CD4-positive, alpha-beta T cell treated with Interleukin-10 for 1 hour (primary cell): ENCODE measurements around the gene TOP3B.
"Not testable (repeated sequence)": the region's sequence is repeated elsewhere in the genome, so short reads cannot be mapped to it uniquely, and the experiment has no call there.

Experiments
- DNase-seq: peaks from one replicate; pipeline ENCODE4 v3.0.0-alpha.2; 2020

Gene TOP3B

GRCh38 chr22:21943571-21944448, 38.8 kb downstream of the TOP3B start:
- DNase-seq: no peak

- no peak for DNase-seq
Measured at GRCh38 chr22:21942407-21943343, 39.9 kb downstream of the TOP3B start.

GRCh38 chr22:21941921-21942320, 40.7 kb downstream of the TOP3B start:
- DNase-seq: no peak

- DNase-seq: no peak
Measured at GRCh38 chr22:21940521-21940920, 42.1 kb downstream of the TOP3B start.

- DNase-seq: not testable (repeated sequence)
Measured at GRCh38 chr22:21939935-21940334, 42.7 kb downstream of the TOP3B start.

- no peak for DNase-seq
Measured at GRCh38 chr22:21939461-21939913, 43.1 kb downstream of the TOP3B start.

- no peak for DNase-seq
Measured at GRCh38 chr22:21938906-21939305, 43.7 kb downstream of the TOP3B start.

DNA sequence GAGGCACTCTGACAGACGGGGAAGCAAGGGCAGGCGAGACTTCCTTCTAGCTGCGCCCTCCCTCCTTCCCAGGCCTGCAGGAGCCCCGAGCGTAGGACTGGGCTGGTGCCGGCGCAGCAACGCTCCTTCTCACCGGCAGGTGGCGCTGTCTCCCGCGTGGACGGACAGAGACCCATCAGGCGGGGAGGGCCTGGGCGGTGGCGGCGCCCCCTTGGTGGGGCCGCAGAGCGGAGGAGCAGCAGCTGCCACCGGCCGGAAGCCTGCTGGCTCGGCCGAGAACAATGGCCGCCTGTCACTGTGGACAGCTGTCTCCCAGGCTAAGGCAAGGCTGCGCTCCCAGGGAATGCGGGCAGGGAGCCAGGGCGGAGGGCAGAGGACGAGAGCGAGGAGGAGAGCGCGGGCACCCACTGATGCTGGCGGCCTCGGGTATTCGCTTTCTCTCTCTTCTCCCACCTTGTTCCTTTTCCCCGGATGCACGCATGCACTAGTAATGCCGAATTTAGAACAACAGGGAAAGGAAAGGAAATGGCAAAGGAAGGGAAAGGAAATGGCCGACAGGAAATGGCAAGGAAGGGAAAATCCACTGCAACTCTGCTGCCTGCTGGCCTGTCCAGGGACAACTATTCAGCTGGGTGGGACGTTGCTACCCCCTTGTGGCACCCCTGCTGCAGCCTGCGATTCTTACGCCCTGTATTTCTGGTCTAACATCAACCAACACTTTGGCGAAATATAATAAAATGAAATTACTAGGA, 44.3 kb downstream of the TOP3B start:
- DNase-seq: peak; percentile 92

GRCh38 chr22:21937821-21938070, 44.8 kb downstream of the TOP3B start:
- DNase-seq: no peak

DNA sequence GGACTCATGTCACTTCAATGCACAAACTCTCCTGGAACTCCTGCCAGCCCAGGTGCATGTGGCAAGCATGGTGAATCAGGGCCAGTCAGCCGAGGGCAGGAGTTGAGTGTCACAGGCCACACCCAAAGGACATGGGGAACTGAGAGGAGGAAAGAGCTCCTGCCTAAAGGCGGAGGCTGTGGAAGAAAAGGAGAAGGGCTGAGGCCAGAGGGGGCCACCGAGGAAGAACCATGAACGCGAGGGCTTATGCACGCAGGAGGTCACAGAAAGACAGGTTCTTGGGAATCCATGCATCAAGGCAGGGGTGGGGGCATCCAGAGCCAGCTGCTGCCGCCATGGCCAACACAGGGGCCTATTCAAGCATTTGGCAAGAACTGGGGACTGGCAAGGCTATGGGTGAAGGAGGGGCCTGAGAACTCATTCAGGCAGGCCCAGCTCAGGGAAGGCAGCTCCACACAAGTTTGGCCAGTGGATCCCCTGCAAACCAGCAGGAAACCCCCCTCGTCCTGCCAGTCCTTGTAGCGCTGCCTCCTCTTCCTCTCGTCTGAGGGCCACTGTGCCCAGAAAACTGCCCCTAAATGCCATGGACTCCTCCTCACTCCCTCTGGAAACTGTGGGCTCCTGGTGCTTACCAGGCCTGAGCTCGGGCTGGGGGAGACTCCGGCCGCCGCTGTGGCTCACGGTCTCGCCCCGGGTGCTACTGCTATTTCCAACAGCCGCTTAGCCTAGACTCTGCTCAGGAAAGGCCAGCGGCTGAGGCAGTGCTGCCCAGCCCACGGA, 45.4 kb downstream of the TOP3B start:
- peak; percentile 27 for DNase-seq

DNA sequence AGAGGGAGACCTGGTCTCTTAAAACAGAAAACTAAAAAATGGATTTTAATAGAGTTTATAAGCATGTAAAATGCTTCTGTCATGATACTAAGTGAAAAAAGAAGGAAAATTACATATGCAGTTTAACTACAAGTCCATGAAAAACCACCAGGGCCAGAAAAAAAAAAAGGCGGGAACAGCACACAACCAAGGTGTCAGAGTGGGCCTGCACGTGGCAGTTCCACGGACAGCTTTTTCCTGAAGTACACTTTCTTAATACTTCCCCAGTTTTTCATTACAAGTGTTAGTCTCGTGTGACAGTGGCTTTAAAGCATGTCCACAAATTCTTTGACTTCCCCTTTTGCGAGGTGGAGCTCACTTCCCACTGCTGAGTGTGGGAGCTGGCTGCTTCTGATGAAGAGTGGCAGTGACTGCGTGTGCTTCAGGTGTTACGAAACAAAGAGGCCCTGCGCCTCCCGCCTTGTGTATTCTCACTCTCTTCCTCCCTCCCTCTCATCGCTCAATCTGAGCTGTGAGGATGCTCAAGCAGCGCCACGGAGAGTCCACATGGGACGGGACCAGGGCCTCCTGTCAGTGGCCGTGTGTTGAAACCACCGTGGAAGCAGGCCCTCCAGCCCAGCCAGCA, 46.3 kb downstream of the TOP3B start:
- DNase-seq: no peak

DNA sequence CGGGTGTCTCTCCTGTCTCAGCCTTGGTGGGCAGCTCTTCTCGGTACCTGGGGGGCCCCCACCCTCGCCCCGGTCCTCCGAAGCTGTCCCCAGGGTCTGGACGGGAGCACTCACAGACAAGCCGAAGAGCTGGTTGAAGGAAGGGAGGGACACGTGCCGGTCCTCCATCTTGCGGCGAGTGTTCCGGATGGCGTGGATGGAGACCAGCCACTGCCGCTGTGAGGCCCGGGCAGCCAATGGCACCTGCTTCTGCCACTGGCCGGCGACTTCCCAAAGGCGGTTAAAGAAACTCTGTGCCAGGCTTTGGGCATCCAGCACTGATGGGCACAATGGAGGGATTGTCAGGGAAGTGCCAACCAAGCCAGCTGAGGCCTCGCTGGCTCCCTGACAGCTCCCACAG, 48.7 kb downstream of the TOP3B start:
- no peak for DNase-seq

- no peak for DNase-seq
Measured at GRCh38 chr22:21933413-21933812, 49.2 kb downstream of the TOP3B start.

GRCh38 chr22:21932347-21932746, 50.2 kb downstream of the TOP3B start:
- no peak for DNase-seq

GRCh38 chr22:21931056-21931455, 51.5 kb downstream of the TOP3B start:
- no peak for DNase-seq

DNA sequence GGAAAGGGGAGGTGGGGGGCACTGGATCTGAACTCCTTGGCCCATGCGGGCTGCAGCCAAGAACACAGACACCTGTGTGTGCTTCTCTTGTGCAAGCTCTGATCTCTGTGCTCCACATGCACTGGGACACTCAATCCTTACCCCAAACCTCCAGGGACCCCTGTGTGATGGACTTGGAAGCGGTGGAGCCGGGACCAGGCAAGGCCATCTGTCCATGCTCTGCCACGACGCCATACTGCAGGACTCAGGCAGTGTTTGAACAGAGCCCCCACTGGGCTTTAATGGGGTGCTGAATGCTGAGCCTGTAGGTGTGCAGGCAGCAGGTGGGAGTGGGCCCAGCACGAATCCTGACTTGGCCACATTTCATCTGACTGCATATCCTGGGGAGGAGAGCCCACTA, 53.3 kb downstream of the TOP3B start:
- DNase-seq: no peak

DNA sequence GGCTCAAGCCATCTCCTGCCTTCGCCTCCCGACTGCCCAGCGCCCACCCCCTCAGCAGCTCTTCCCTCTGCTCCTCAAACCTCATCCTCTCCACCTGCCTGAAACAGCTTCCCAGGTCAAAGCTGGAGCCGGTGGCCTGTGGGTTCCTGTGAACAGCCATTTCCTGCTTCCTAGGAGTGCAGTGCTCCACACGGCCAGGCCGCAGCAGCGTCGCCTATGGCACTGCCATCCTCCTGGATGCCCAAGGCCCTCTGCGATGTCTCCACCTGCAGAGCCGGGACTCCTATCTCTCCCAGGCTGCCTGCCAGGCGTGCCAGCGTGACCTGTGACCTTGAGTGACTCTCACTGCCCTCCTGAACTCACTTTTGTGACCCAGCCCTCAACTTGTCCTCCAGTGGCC, 54.5 kb downstream of the TOP3B start:
- DNase-seq: no peak

GRCh38 chr22:21927174-21927823, 55.3 kb downstream of the TOP3B start:
- no peak for DNase-seq

DNA sequence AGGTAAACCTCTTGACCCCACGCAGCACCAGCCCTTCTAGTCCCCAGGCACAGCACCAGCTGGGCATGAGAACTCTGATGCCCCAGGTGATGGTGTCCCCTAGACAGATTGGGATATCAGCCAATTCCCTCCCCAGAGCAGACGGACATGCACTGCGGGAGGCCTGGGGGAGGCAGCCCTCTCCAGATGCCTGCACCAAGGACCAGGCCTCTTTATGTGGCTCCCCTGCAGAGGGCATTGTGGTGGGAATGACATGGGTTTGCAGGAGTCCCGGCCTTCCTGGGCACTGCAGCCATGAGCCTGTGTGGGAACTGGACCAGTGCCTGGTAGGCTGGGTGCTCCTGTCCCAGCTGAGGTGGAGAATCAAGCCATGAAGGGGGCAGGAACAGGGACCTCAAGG, 55.9 kb downstream of the TOP3B start:
- DNase-seq: no peak

- no peak for DNase-seq
Measured at GRCh38 chr22:21923163-21923561, 59.4 kb downstream of the TOP3B start.

DNA sequence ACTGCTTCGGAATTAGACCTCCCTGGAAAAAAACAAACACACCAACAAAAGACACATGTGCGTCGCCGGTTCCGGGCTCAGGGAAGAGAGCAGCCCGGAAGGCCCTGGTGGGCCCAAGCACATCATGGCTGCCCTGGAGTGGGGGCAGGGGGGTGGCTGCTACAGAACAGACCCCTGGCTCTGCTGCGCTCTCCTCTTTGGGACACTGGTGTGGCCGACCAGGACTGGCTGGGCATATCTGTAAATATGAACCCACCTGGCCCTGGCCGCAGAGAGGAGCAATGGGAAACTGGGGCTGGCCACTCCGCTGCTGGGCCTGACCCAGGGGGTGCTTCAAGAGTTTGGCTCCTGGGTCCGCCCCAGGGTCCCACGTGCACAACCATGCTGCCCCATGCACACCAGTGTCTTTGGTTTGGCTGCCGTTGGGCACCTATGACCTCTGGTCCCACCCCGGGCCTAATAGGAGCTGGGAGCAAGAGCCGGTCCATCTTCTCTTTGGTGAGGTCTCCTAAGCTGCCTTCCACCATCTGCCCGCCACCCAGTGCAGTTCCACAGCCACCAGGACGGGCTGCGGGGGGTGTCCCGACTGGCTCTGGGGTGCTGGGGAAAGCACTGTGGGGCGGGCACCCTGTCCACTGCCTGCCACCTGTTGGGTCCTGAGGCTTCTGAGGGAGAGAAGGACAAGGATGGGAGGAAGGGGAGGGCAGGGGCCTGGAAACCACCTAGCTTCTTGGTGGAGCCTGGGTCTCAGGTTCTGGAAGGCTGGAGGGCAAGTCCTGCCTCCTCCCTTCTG, 60.0 kb downstream of the TOP3B start:
- no peak for DNase-seq
